GM19238 (cell line): Measurements from ENCODE around the gene PRIM2.
"Not testable (repeated sequence)": the region's sequence is repeated elsewhere in the genome, so short reads cannot be mapped to it uniquely, and the experiment has no call there.

Experiments used
- DNase-seq: peaks from one replicate; pipeline ENCODE4 v3.0.0; 2011; ENCODE audit warnings: low spot score; ENCODE audit not compliant: insufficient read length

PRIM2 gene

GRCh38 chr6:57308755-57309154 is 8.7 kb upstream of the PRIM2 start:
- not testable (repeated sequence) for DNase-seq

- DNase-seq, result not testable (repeated sequence)
Observed at GRCh38 chr6:57310095-57310816, 7.2 kb upstream of the PRIM2 start.

- DNase-seq, result no peak
Observed at GRCh38 chr6:57310817-57311157, 6.6 kb upstream of the PRIM2 start.

- DNase-seq, result not testable (repeated sequence)
Observed at GRCh38 chr6:57311300-57312003, 6.0 kb upstream of the PRIM2 start.

GRCh38 chr6:57312004-57312345 is 5.5 kb upstream of the PRIM2 start:
- no peak for DNase-seq

GRCh38 chr6:57313009-57313408 is 4.4 kb upstream of the PRIM2 start:
- DNase-seq, result no peak

- no peak for DNase-seq
Observed at GRCh38 chr6:57313711-57314471, 3.5 kb upstream of the PRIM2 start.

GRCh38 chr6:57315111-57315510 is 2.3 kb upstream of the PRIM2 start:
- DNase-seq, result no peak

GRCh38 chr6:57315851-57316250 is 1.6 kb upstream of the PRIM2 start:
- DNase-seq, result no peak

- DNase-seq, result peak; percentile 67
Observed at GRCh38 chr6:57316581-57317059, 810 bp upstream of the PRIM2 start.

GRCh38 chr6:57324538-57324937 is 7.1 kb downstream of the PRIM2 start:
- no peak for DNase-seq

GRCh38 chr6:57327311-57327710 is 9.9 kb downstream of the PRIM2 start:
- DNase-seq, result no peak

- no peak for DNase-seq
Observed at GRCh38 chr6:57328074-57328473, 10.6 kb downstream of the PRIM2 start.

- DNase-seq, result no peak
Observed at GRCh38 chr6:57329933-57330332, 12.5 kb downstream of the PRIM2 start.

- DNase-seq, result no peak
Observed at GRCh38 chr6:57342148-57342669, 24.8 kb downstream of the PRIM2 start.

- not testable (repeated sequence) for DNase-seq
Observed at GRCh38 chr6:57343342-57343741, 25.9 kb downstream of the PRIM2 start.

- not testable (repeated sequence) for DNase-seq
Observed at GRCh38 chr6:57346715-57347114, 29.3 kb downstream of the PRIM2 start.

GRCh38 chr6:57347597-57347996 is 30.2 kb downstream of the PRIM2 start:
- not testable (repeated sequence) for DNase-seq

GRCh38 chr6:57350443-57350842 is 33.0 kb downstream of the PRIM2 start:
- DNase-seq, result not testable (repeated sequence)

GRCh38 chr6:57352596-57352995 is 35.2 kb downstream of the PRIM2 start:
- not testable (repeated sequence) for DNase-seq

- DNase-seq, result not testable (repeated sequence)
Observed at GRCh38 chr6:57358319-57358718, 40.9 kb downstream of the PRIM2 start.

- DNase-seq, result not testable (repeated sequence)
Observed at GRCh38 chr6:57359766-57360165, 42.3 kb downstream of the PRIM2 start.
